ENCODE data around the gene TRAK1. TPM values are rescaled to one million over a fixed set of nuclear protein-coding genes. Genes with fewer than 3 reads are reported as not detected.

The TRAK1 gene
- total RNA-seq, 1 experiment from 2014 or later: 46.8 TPM

GRCh38 chr3:42172047-42172654 lies 81.0 kb downstream of the TRAK1 start:
- CTCF ChIA-PET: no interaction called here
- no peak for DNase-seq
- Histone ChIP-seq H3K36me3 (ENCODE audit: low read depth) (no peaks in the 10 kb centered on the region), H3K79me2 (ENCODE audit: low read depth) (peaks cover 58% of the 10 kb centered on the region), H3K9me3 (ENCODE audit: insufficient read depth, low read depth) (no peaks in the 10 kb centered on the region), H2AFZ (no peak overlapping the region), H3K4me1 (replicated peaks; ENCODE audit: insufficient read depth) (no peaks in the 10 kb centered on the region), H3F3A (ENCODE audit: insufficient read depth, low read depth) (no peaks in the 10 kb centered on the region), H3K4me2 (no peak overlapping the region), H3K9me2 (ENCODE audit: insufficient read depth) (no peaks in the 10 kb centered on the region), H3K27ac (no peak overlapping the region), H3K27me3 (ENCODE audit: insufficient read depth, low read depth) (no peaks in the 10 kb centered on the region), H3K4me3 (no peak overlapping the region), H4K20me1 (ENCODE audit: insufficient read depth) (0 out of 2 replicates have a peak, but pooled peaks cover 4% of the 10 kb centered on the region)
- BruUV-seq (replicated peaks): no TSS peak
- POLR2A ChIA-PET (ENCODE audit: unreplicated experiment): no interaction called here
- no peak for TF ChIP-seq EZH2 (IDR thresholded peaks at IDR 0.05; ENCODE audit: low read depth)
- TF ChIP-seq, protein P1, sequence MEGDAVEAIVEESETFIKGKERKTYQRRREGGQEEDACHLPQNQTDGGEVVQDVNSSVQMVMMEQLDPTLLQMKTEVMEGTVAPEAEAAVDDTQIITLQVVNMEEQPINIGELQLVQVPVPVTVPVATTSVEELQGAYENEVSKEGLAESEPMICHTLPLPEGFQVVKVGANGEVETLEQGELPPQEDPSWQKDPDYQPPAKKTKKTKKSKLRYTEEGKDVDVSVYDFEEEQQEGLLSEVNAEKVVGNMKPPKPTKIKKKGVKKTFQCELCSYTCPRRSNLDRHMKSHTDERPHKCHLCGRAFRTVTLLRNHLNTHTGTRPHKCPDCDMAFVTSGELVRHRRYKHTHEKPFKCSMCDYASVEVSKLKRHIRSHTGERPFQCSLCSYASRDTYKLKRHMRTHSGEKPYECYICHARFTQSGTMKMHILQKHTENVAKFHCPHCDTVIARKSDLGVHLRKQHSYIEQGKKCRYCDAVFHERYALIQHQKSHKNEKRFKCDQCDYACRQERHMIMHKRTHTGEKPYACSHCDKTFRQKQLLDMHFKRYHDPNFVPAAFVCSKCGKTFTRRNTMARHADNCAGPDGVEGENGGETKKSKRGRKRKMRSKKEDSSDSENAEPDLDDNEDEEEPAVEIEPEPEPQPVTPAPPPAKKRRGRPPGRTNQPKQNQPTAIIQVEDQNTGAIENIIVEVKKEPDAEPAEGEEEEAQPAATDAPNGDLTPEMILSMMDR (conservative IDR thresholded peaks at IDR 0.05): no peak
- intact Hi-C loops (cut with micrococcal nuclease; ENCODE audit: unreplicated experiment): no loop called here

DNA sequence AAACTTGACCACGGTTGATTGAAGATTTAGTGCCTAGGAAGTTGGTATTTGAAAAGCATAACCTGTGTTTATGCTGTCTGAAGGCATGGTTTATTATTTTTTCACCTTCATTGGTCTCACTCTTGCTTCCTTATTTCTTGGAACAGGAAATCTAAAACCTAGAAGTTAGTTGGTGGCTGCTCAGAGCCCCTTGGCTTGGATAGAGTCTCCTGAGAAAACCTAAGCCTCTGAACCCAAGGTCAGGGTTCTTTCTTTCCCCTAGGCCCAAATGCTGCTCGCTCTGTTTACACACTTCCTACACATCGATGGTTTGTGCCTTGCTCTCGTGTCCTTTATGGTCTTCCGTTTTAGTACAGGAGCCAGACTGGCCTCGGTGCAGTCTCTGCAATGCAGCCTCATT lies 82.2 kb downstream of the TRAK1 start:
- ChIA-PET CTCF (no interaction called here), POLR2A (ENCODE audit: unreplicated experiment) (no interaction called here)
- no peak overlapping the region for H3K27ac ChIP-seq
- H3K9me2 ChIP-seq (ENCODE audit: insufficient read depth): no peaks in the 10 kb centered on the region
- no peaks in the 10 kb centered on the region for H3K27me3 ChIP-seq (ENCODE audit: insufficient read depth, low read depth)
- no peak overlapping the region for H2AFZ ChIP-seq
- DNase-seq: no peak
- no TSS peak for BruUV-seq (replicated peaks)
- peaks cover 50% of the 10 kb centered on the region for H3K79me2 ChIP-seq (ENCODE audit: low read depth)
- H3K4me1 ChIP-seq (replicated peaks; ENCODE audit: insufficient read depth): peaks cover 1% of the 10 kb centered on the region
- no peak overlapping the region for H3K4me3 ChIP-seq
- H3F3A ChIP-seq (ENCODE audit: insufficient read depth, low read depth): peaks cover under 1% of the 10 kb centered on the region; the same call in 1 of the 2 replicates
- TF ChIP-seq EZH2 (IDR thresholded peaks at IDR 0.05; ENCODE audit: low read depth): no peak
- TF ChIP-seq, protein P1 (conservative IDR thresholded peaks at IDR 0.05): no peak
- H4K20me1 ChIP-seq (ENCODE audit: insufficient read depth): 0 out of 2 replicates have a peak, but pooled peaks cover 4% of the 10 kb centered on the region
- intact Hi-C loops (cut with micrococcal nuclease; ENCODE audit: unreplicated experiment): no loop called here
- no peak overlapping the region for H3K4me2 ChIP-seq
- H3K36me3 ChIP-seq (ENCODE audit: low read depth): no peaks in the 10 kb centered on the region
- H3K9me3 ChIP-seq (ENCODE audit: insufficient read depth, low read depth): no peaks in the 10 kb centered on the region

- H3K4me1 ChIP-seq (replicated peaks; ENCODE audit: insufficient read depth): peaks cover 15% of the 10 kb centered on the region
- no peaks in the 10 kb centered on the region for H4K20me1 ChIP-seq (ENCODE audit: insufficient read depth)
- ChIA-PET CTCF (no interaction called here), POLR2A (ENCODE audit: unreplicated experiment) (no interaction called here)
- H2AFZ ChIP-seq: no peak overlapping the region
- no peaks in the 10 kb centered on the region for H3K9me3 ChIP-seq (ENCODE audit: insufficient read depth, low read depth)
- no peak for DNase-seq
- peaks cover 13% of the 10 kb centered on the region for H3F3A ChIP-seq (ENCODE audit: insufficient read depth, low read depth)
- H3K4me3 ChIP-seq: no peak overlapping the region
- TF ChIP-seq, protein P1 (conservative IDR thresholded peaks at IDR 0.05): no peak
- no peak for TF ChIP-seq EZH2 (IDR thresholded peaks at IDR 0.05; ENCODE audit: low read depth)
- intact Hi-C loops (cut with micrococcal nuclease; ENCODE audit: unreplicated experiment): loop anchor here (5.0 kb wide), 1 partner anchor 58 kb away; no protein-coding TSS in a partner anchor
- H3K9me2 ChIP-seq (ENCODE audit: insufficient read depth): no peaks in the 10 kb centered on the region
- no peaks in the 10 kb centered on the region for H3K27me3 ChIP-seq (ENCODE audit: insufficient read depth, low read depth)
- H3K27ac ChIP-seq: no peak overlapping the region
- H3K36me3 ChIP-seq (ENCODE audit: low read depth): no peaks in the 10 kb centered on the region
- no TSS peak for BruUV-seq (replicated peaks)
- peaks cover 38% of the 10 kb centered on the region for H3K79me2 ChIP-seq (ENCODE audit: low read depth)
- no peak overlapping the region for H3K4me2 ChIP-seq
These were observed 83.7 kb downstream of the TRAK1 start for GRCh38 chr3:42174679-42175385.
